ENCODE measurements around the gene TLE4.

The TLE4 gene

GRCh38 chr9:79668956-79669355 lies 97.2 kb downstream of the TLE4 start:
- Histone ChIP-seq H4K8ac (ENCODE audit: low read length) (no peak overlapping the region), H2AK5ac (ENCODE audit: low read length, severe bottlenecking) (no peak overlapping the region), H2BK120ac (ENCODE audit: low read depth, low read length) (no peak overlapping the region), H3K18ac (ENCODE audit: low read depth in 1 of 2, low read length in 2 of 2) (no peak overlapping the region), H3K9ac (ENCODE audit: low read length) (no peak overlapping the region), H4K91ac (ENCODE audit: low read length) (no peak overlapping the region), H3K23ac (ENCODE audit: low read length in 2 of 2) (no peak overlapping the region), H2AFZ (ENCODE audit: low read depth, low read length) (no peak overlapping the region), H2BK15ac (ENCODE audit: low read depth, poor library complexity, severe bottlenecking) (no peak overlapping the region), H3K4ac (ENCODE audit: low read depth in 1 of 2, low read length in 2 of 2) (no peak overlapping the region), H3K27ac (ENCODE audit: low read length, poor library complexity, severe bottlenecking) (no peak overlapping the region), H3K4me2 (ENCODE audit: low read length, poor library complexity, severe bottlenecking) (no peak overlapping the region), H3K4me1 (ENCODE audit: control insufficient read depth, insufficient read depth, low read depth, low read length) (peaks cover 2% of the 10 kb centered on the region), H3K27me3 (ENCODE audit: control insufficient read depth in 1 of 2, insufficient read depth in 1 of 2, low read length in 2 of 2) (no peaks in the 10 kb centered on the region), H3K14ac (ENCODE audit: low read length in 2 of 2) (no peak overlapping the region), H2BK12ac (ENCODE audit: low read length in 2 of 2) (no peak overlapping the region), H3K79me1 (replicated peaks; ENCODE audit: low read length, poor library complexity, severe bottlenecking) (peaks cover 32% of the 10 kb centered on the region), H3K9me3 (ENCODE audit: control insufficient read depth, low read length) (no peaks in the 10 kb centered on the region), H3K4me3 (ENCODE audit: insufficient read depth in 1 of 2, low read depth in 1 of 2, low read length in 2 of 2) (no peak overlapping the region), H2BK5ac (ENCODE audit: low read depth, low read length, poor library complexity, severe bottlenecking) (no peak overlapping the region), H3K36me3 (ENCODE audit: control insufficient read depth in 1 of 2, insufficient read depth in 2 of 2, low read depth in 1 of 2, low read length in 2 of 2) (peaks cover 0 to 4% of the 10 kb centered on the region in 2 experiments)
- no peak for DNase-seq
- 96% methylated on average over 4 of the region's 4 CpGs for WGBS

GRCh38 chr9:79670269-79670961 lies 98.7 kb downstream of the TLE4 start:
- peaks cover 0 to 4% of the 10 kb centered on the region in 2 experiments for H3K36me3 ChIP-seq (ENCODE audit: control insufficient read depth in 1 of 2, insufficient read depth in 2 of 2, low read depth in 1 of 2, low read length in 2 of 2)
- no peak overlapping the region for H3K9ac ChIP-seq (ENCODE audit: low read length)
- DNase-seq = no peak
- no peaks in the 10 kb centered on the region for H3K9me3 ChIP-seq (ENCODE audit: control insufficient read depth, low read length)
- no peak overlapping the region for H2BK120ac ChIP-seq (ENCODE audit: low read depth, low read length)
- no peaks in the 10 kb centered on the region for H3K27me3 ChIP-seq (ENCODE audit: control insufficient read depth in 1 of 2, insufficient read depth in 1 of 2, low read length in 2 of 2)
- no peak overlapping the region for H2AK5ac ChIP-seq (ENCODE audit: low read length, severe bottlenecking)
- H4K91ac ChIP-seq (ENCODE audit: low read length) = no peak overlapping the region
- H3K27ac ChIP-seq (ENCODE audit: low read length, poor library complexity, severe bottlenecking) = no peak overlapping the region
- no peak overlapping the region for H4K8ac ChIP-seq (ENCODE audit: low read length)
- H3K4me2 ChIP-seq (ENCODE audit: low read length, poor library complexity, severe bottlenecking) = no peak overlapping the region
- H3K14ac ChIP-seq (ENCODE audit: low read length in 2 of 2) = no peak overlapping the region
- peaks cover 34% of the 10 kb centered on the region for H3K79me1 ChIP-seq (replicated peaks; ENCODE audit: low read length, poor library complexity, severe bottlenecking)
- no peak overlapping the region for H2BK5ac ChIP-seq (ENCODE audit: low read depth, low read length, poor library complexity, severe bottlenecking)
- peaks cover 2% of the 10 kb centered on the region for H3K4me1 ChIP-seq (ENCODE audit: control insufficient read depth, insufficient read depth, low read depth, low read length)
- no peak overlapping the region for H3K4me3 ChIP-seq (ENCODE audit: insufficient read depth in 1 of 2, low read depth in 1 of 2, low read length in 2 of 2)
- WGBS = 83% methylated on average over 3 of the region's 3 CpGs
- H2AFZ ChIP-seq (ENCODE audit: low read depth, low read length) = no peak overlapping the region
- H3K23ac ChIP-seq (ENCODE audit: low read length in 2 of 2) = no peak overlapping the region
- H3K4ac ChIP-seq (ENCODE audit: low read depth in 1 of 2, low read length in 2 of 2) = no peak overlapping the region
- no peak overlapping the region for H2BK12ac ChIP-seq (ENCODE audit: low read length in 2 of 2)
- H2BK15ac ChIP-seq (ENCODE audit: low read depth, poor library complexity, severe bottlenecking) = no peak overlapping the region
- H3K18ac ChIP-seq (ENCODE audit: low read depth in 1 of 2, low read length in 2 of 2) = no peak overlapping the region

DNA sequence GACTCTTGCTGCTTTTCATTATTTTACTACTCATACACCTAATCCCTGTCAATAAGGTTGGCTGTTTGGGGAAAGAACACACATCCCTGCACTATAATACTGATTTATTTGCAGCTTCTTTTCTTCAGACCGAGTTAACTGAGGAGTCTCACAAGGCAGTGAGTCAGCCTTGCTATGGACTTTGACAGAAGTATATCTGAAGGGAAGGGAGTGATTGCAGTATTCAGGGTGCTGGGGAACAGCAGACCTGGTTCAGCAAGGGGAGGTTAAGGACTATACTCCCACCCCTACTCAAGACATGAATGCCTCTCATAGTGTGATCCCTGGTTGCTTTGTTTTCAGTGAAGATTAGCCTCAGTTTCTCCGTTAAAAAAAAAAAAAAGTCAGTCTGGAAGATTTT lies 99.8 kb downstream of the TLE4 start:
- no peak overlapping the region for H3K4ac ChIP-seq (ENCODE audit: low read depth in 1 of 2, low read length in 2 of 2)
- no peak overlapping the region for H3K23ac ChIP-seq (ENCODE audit: low read length in 2 of 2)
- no peak overlapping the region for H3K4me2 ChIP-seq (ENCODE audit: low read length, poor library complexity, severe bottlenecking)
- H3K14ac ChIP-seq (ENCODE audit: low read length in 2 of 2) = no peak overlapping the region
- H2AFZ ChIP-seq (ENCODE audit: low read depth, low read length) = no peak overlapping the region
- H4K91ac ChIP-seq (ENCODE audit: low read length) = no peak overlapping the region
- DNase-seq = peak; percentile 48
- H2BK5ac ChIP-seq (ENCODE audit: low read depth, low read length, poor library complexity, severe bottlenecking) = no peak overlapping the region
- peaks cover 2% of the 10 kb centered on the region for H3K4me1 ChIP-seq (ENCODE audit: control insufficient read depth, insufficient read depth, low read depth, low read length)
- no peaks in the 10 kb centered on the region for H3K27me3 ChIP-seq (ENCODE audit: control insufficient read depth in 1 of 2, insufficient read depth in 1 of 2, low read length in 2 of 2)
- H2AK5ac ChIP-seq (ENCODE audit: low read length, severe bottlenecking) = no peak overlapping the region
- no peak overlapping the region for H3K4me3 ChIP-seq (ENCODE audit: insufficient read depth in 1 of 2, low read depth in 1 of 2, low read length in 2 of 2)
- no peak overlapping the region for H2BK15ac ChIP-seq (ENCODE audit: low read depth, poor library complexity, severe bottlenecking)
- no peaks in the 10 kb centered on the region for H3K9me3 ChIP-seq (ENCODE audit: control insufficient read depth, low read length)
- H3K9ac ChIP-seq (ENCODE audit: low read length) = no peak overlapping the region
- H3K36me3 ChIP-seq (ENCODE audit: control insufficient read depth in 1 of 2, insufficient read depth in 2 of 2, low read depth in 1 of 2, low read length in 2 of 2) = peaks cover 0 to 4% of the 10 kb centered on the region in 2 experiments
- no peak overlapping the region for H2BK120ac ChIP-seq (ENCODE audit: low read depth, low read length)
- H3K18ac ChIP-seq (ENCODE audit: low read depth in 1 of 2, low read length in 2 of 2) = no peak overlapping the region
- 57% methylated on average over 2 of the region's 2 CpGs for WGBS
- H3K79me1 ChIP-seq (replicated peaks; ENCODE audit: low read length, poor library complexity, severe bottlenecking) = peaks cover 36% of the 10 kb centered on the region
- peak overlapping the region; percentile 38 for H3K27ac ChIP-seq (ENCODE audit: low read length, poor library complexity, severe bottlenecking)
- no peak overlapping the region for H2BK12ac ChIP-seq (ENCODE audit: low read length in 2 of 2)
- no peak overlapping the region for H4K8ac ChIP-seq (ENCODE audit: low read length)

- H3K27ac ChIP-seq (ENCODE audit: low read length, poor library complexity, severe bottlenecking) = no peak overlapping the region
- H3K4me2 ChIP-seq (ENCODE audit: low read length, poor library complexity, severe bottlenecking) = no peak overlapping the region
- H3K14ac ChIP-seq (ENCODE audit: low read length in 2 of 2) = no peak overlapping the region
- H3K23ac ChIP-seq (ENCODE audit: low read length in 2 of 2) = no peak overlapping the region
- peaks cover 2% of the 10 kb centered on the region for H3K4me1 ChIP-seq (ENCODE audit: control insufficient read depth, insufficient read depth, low read depth, low read length)
- H3K4me3 ChIP-seq (ENCODE audit: insufficient read depth in 1 of 2, low read depth in 1 of 2, low read length in 2 of 2) = no peak overlapping the region
- no peak overlapping the region for H2BK15ac ChIP-seq (ENCODE audit: low read depth, poor library complexity, severe bottlenecking)
- no peak overlapping the region for H4K8ac ChIP-seq (ENCODE audit: low read length)
- H2BK12ac ChIP-seq (ENCODE audit: low read length in 2 of 2) = no peak overlapping the region
- H2AK5ac ChIP-seq (ENCODE audit: low read length, severe bottlenecking) = peak overlapping the region; percentile 47
- DNase-seq = no peak
- no peaks in the 10 kb centered on the region for H3K27me3 ChIP-seq (ENCODE audit: control insufficient read depth in 1 of 2, insufficient read depth in 1 of 2, low read length in 2 of 2)
- no peak overlapping the region for H2AFZ ChIP-seq (ENCODE audit: low read depth, low read length)
- no peak overlapping the region for H4K91ac ChIP-seq (ENCODE audit: low read length)
- H3K36me3 ChIP-seq (ENCODE audit: control insufficient read depth in 1 of 2, insufficient read depth in 2 of 2, low read depth in 1 of 2, low read length in 2 of 2) = no peaks in the 10 kb centered on the region
- H3K4ac ChIP-seq (ENCODE audit: low read depth in 1 of 2, low read length in 2 of 2) = no peak overlapping the region
- 87% methylated on average over 3 of the region's 3 CpGs for WGBS
- H3K79me1 ChIP-seq (replicated peaks; ENCODE audit: low read length, poor library complexity, severe bottlenecking) = peaks cover 32% of the 10 kb centered on the region
- no peak overlapping the region for H3K18ac ChIP-seq (ENCODE audit: low read depth in 1 of 2, low read length in 2 of 2)
- H2BK5ac ChIP-seq (ENCODE audit: low read depth, low read length, poor library complexity, severe bottlenecking) = no peak overlapping the region
- no peak overlapping the region for H3K9ac ChIP-seq (ENCODE audit: low read length)
- H2BK120ac ChIP-seq (ENCODE audit: low read depth, low read length) = no peak overlapping the region
- no peaks in the 10 kb centered on the region for H3K9me3 ChIP-seq (ENCODE audit: control insufficient read depth, low read length)
These were observed 100.5 kb downstream of the TLE4 start for GRCh38 chr9:79672236-79672635.
